HCT116 (cell line): ENCODE measurements around the gene HAUS8. TPM values are rescaled to one million over a fixed set of nuclear protein-coding genes. Genes with fewer than 3 reads are reported as not detected.

Source experiments
- ATAC-seq: fragments of 200-7000 bp; cut with Tn5 transposase; 2 replicates; pipeline ENCODE4 v1.9.1; 2020; ENCODE audit warnings: mild to moderate bottlenecking, moderate library complexity
- BruUV-seq: library from RNA; stranded (reverse); fragments of 400-500 nt; replicated peaks from 2 replicates; lab custom pipeline; 2021; lab: Mats Ljungman, UMichigan
- CTCF ChIA-PET: fragments of 300-600 bp; sonication (Branson Sonifier 250); formaldehyde crosslinking; loops from one replicate; lab custom pipeline; 2021; ENCODE audit warnings: antibody characterized with exemption; lab: Charles Lee
- POLR2A ChIA-PET: fragments of 300-600, 350-600 bp; sonication (Branson Sonifier 250); formaldehyde crosslinking; loops from one replicate; lab custom pipeline; 2021; ENCODE audit warnings: antibody characterized with exemption; lab: Charles Lee
- RAD21 ChIA-PET, 2 experiments: fragments of 300-600 bp; sonication (Branson Sonifier 250); formaldehyde crosslinking; loops; one replicate each; lab custom pipeline; 2023; ENCODE audit warnings: low total read pairs in 2 of 2; ENCODE audit not compliant: uncharacterized antibody in 2 of 2, unreplicated experiment in 2 of 2, low non-redundant PET in 1 of 2; lab: Charles Lee
- DNase-seq: peaks from one replicate; pipeline ENCODE4 v3.0.0-alpha.2; 2010; ENCODE audit warnings: low read depth, low spot score
- H2AFZ ChIP-seq: fragments of 200-600 bp; shearing (Covaris generic), sonication (generic); 2 replicates; pipeline ENCODE4 v1.6.1; 2017; ENCODE audit warnings: low read depth, mixed run types, mixed read lengths, antibody characterized with exemption, low read length; ENCODE audit not compliant: poor library complexity, severe bottlenecking
- H3K27ac ChIP-seq: 2 replicates; pipeline ENCODE4 v1.5.1; 2012; ENCODE audit warnings: low read depth, low read length
- H3K27me3 ChIP-seq: fragments of 200-600 bp; sonication (generic); 2 replicates; pipeline ENCODE4 v1.6.1; 2016; ENCODE audit warnings: mixed run types, low read length, mixed read lengths; ENCODE audit not compliant: insufficient read depth
- H3K36me3 ChIP-seq, 2 experiments: fragments of 200-500 bp in 1 of 2; fragments of 200-600 bp in 1 of 2; sonication (Bioruptor generic) in 1 of 2; sonication (generic) in 1 of 2; 2 replicates each; pipeline versions ENCODE4 v1.5.1 to v1.6.1; 2014 to 2016; ENCODE audit warnings: low read length in 2 of 2, inconsistent platforms in 1 of 2, mixed read lengths in 1 of 2, mixed run types in 1 of 2; ENCODE audit not compliant: insufficient read depth in 2 of 2, control insufficient read depth in 1 of 2
- H3K4me1 ChIP-seq, 2 experiments: fragments of 200-600 bp in 1 of 2; sonication (generic) in 1 of 2; 2 replicates each; pipeline versions ENCODE4 v1.5.1 to v1.6.1; 2012 to 2017; ENCODE audit warnings: low read length in 2 of 2, inconsistent platforms in 1 of 2, mild to moderate bottlenecking in 1 of 2, mixed read lengths in 1 of 2, mixed run types in 1 of 2, moderate library complexity in 1 of 2; ENCODE audit not compliant: insufficient read depth in 2 of 2, control insufficient read depth in 1 of 2
- H3K4me2 ChIP-seq: fragments of 200-600 bp; sonication (generic); 2 replicates; pipeline ENCODE4 v1.6.1; 2017; ENCODE audit warnings: mixed run types, low read length, mixed read lengths
- H3K4me3 ChIP-seq, 2 experiments: fragments of 200-600 bp in 1 of 2; sonication (generic) in 1 of 2; replicated peaks in 1 of 2; 2 replicates each; pipeline ENCODE4 v1.5.1; 2011 to 2016; ENCODE audit warnings: low read length in 2 of 2, control low read depth in 1 of 2, low read depth in 1 of 2, mild to moderate bottlenecking in 1 of 2, mixed read lengths in 1 of 2, mixed run types in 1 of 2
- H3K79me2 ChIP-seq: fragments of 200-600 bp; sonication (generic); 2 replicates; pipeline ENCODE4 v1.6.1; 2017; ENCODE audit warnings: mild to moderate bottlenecking, mixed run types, low read length, moderate library complexity, mixed read lengths; ENCODE audit not compliant: insufficient read depth
- H3K9ac ChIP-seq: fragments of 200-600 bp; sonication (generic); 2 replicates; pipeline ENCODE4 v1.6.1; 2016; ENCODE audit warnings: low read length, mixed read lengths
- H3K9me2 ChIP-seq: fragments of 200-600 bp; sonication (generic), shearing (Covaris generic); 2 replicates; pipeline ENCODE4 v1.6.1; 2017; ENCODE audit warnings: mixed run types, mild to moderate bottlenecking, moderate library complexity; ENCODE audit not compliant: insufficient read depth
- H3K9me3 ChIP-seq, 2 experiments: fragments of 200-500 bp in 1 of 2; fragments of 200-600 bp in 1 of 2; sonication (Bioruptor generic) in 1 of 2; sonication (generic) in 1 of 2; 2 replicates each; pipeline ENCODE4 v1.6.1; 2014 to 2017; ENCODE audit warnings: low read length in 2 of 2, mixed read lengths in 2 of 2, inconsistent platforms in 1 of 2, low read depth in 1 of 2, mild to moderate bottlenecking in 1 of 2, mixed run types in 1 of 2, moderate library complexity in 1 of 2; ENCODE audit not compliant: control insufficient read depth in 1 of 2, insufficient read depth in 1 of 2
- H4K20me1 ChIP-seq: fragments of 200-600 bp; sonication (generic), shearing (Covaris generic); 2 replicates; pipeline ENCODE4 v1.6.1; 2017; ENCODE audit warnings: mixed run types, mild to moderate bottlenecking, moderate library complexity; ENCODE audit not compliant: insufficient read depth
- ATF3 ChIP-seq: IDR thresholded peaks from 2 replicates; pipeline ENCODE4 v1.6.1; 2012
- CBX3 ChIP-seq: IDR thresholded peaks from 2 replicates; pipeline ENCODE4 v1.6.1; 2012; ENCODE audit warnings: low read depth
- CEBPB ChIP-seq: IDR thresholded peaks from 2 replicates; pipeline ENCODE4 v1.6.1; 2012; ENCODE audit warnings: low read depth
- CTCF ChIP-seq, 3 experiments: fragments of 200-600 bp in 1 of 3; sonication (generic) in 1 of 3; IDR thresholded peaks in 2 of 3; conservative IDR thresholded peaks in 1 of 3; 2 replicates each; pipeline ENCODE4 v1.5.1; 2012 to 2017; ENCODE audit warnings: low read depth in 2 of 3, low read length in 2 of 3, antibody characterized with exemption in 1 of 3, borderline replicate concordance in 1 of 3, control low read depth in 1 of 3, mild to moderate bottlenecking in 1 of 3, mixed read lengths in 1 of 3, mixed run types in 1 of 3, moderate library complexity in 1 of 3; ENCODE audit not compliant: insufficient read depth in 1 of 3
- EGR1 ChIP-seq: IDR thresholded peaks from 2 replicates; pipeline ENCODE4 v1.6.1; 2012; ENCODE audit warnings: low read depth
- ELF1 ChIP-seq: IDR thresholded peaks from 2 replicates; pipeline ENCODE4 v1.6.1; 2012; ENCODE audit warnings: low read depth, borderline replicate concordance
- EZH2 ChIP-seq: fragments of 200-600 bp; sonication (generic); IDR thresholded peaks from 2 replicates; pipeline ENCODE4 v1.6.1; 2017; ENCODE audit warnings: antibody characterized with exemption, mixed run types
- EZH2phosphoT487 ChIP-seq: fragments of 200-600 bp; IDR thresholded peaks from 2 replicates; pipeline ENCODE4 v1.6.1; 2018; ENCODE audit warnings: antibody characterized with exemption, borderline replicate concordance
- FOSL1 ChIP-seq: IDR thresholded peaks from 2 replicates; pipeline ENCODE4 v1.6.1; 2012; ENCODE audit warnings: low read depth
- JUND ChIP-seq: IDR thresholded peaks from 2 replicates; pipeline ENCODE4 v1.6.1; 2012
- POLR2A ChIP-seq: IDR thresholded peaks from 2 replicates; pipeline ENCODE4 v1.7.0; 2011; ENCODE audit warnings: borderline replicate concordance; ENCODE audit not compliant: insufficient read depth, insufficient read length; ENCODE audit errors: extremely low read depth
- SIN3A ChIP-seq: IDR thresholded peaks from 2 replicates; pipeline ENCODE4 v1.6.1; 2012; ENCODE audit warnings: low read depth
- SP1 ChIP-seq: IDR thresholded peaks from 2 replicates; pipeline ENCODE4 v1.6.1; 2012; ENCODE audit warnings: low read depth
- TCF7L2 ChIP-seq: IDR thresholded peaks from 2 replicates; pipeline ENCODE4 v1.7.0; 2011; ENCODE audit warnings: borderline replicate concordance, inconsistent platforms; ENCODE audit not compliant: insufficient read depth, insufficient read length; ENCODE audit errors: extremely low read depth
- YY1 ChIP-seq: IDR thresholded peaks from 2 replicates; pipeline ENCODE4 v1.6.1; 2011; ENCODE audit warnings: low read length, low read depth, moderate library complexity, mild to moderate bottlenecking; ENCODE audit not compliant: insufficient replicate concordance; ENCODE audit errors: extremely low read depth
- ZBTB33 ChIP-seq: IDR thresholded peaks from 2 replicates; pipeline ENCODE4 v1.6.1; 2011; ENCODE audit warnings: mild to moderate bottlenecking, low read length, moderate library complexity; ENCODE audit not compliant: insufficient replicate concordance; ENCODE audit errors: extremely low read depth
- ZNF274 ChIP-seq: fragments of 200-500 bp; sonication (Bioruptor generic); IDR thresholded peaks from 2 replicates; pipeline ENCODE4 v1.6.1; 2014; ENCODE audit warnings: mild to moderate bottlenecking, low read depth, low read length, inconsistent platforms
- intact Hi-C: fragments of 100-400 bp; cut with micrococcal nuclease; formaldehyde crosslinking; loops from 2 replicates; pipeline ENCODE4 v1.10.0; 2022
- total RNA-seq: library from RNA; stranded (reverse); gene quantifications from one replicate; pipeline ENCODE4 v1.2.1, GENCODE V29; 2021; ENCODE audit not compliant: unreplicated experiment

HAUS8 gene
- total RNA-seq, 1 experiment from 2014 or later, result 23.6 TPM

GRCh38 chr19:17124025-17124424, 48.8 kb upstream of the HAUS8 start:
- Histone ChIP-seq H3K9me3 (no peaks in the 10 kb centered on the region), H3K4me1 (peaks cover 6 to 14% of the 10 kb centered on the region in 2 experiments; a peak in 1 of 4 replicates), H2AFZ (no peak overlapping the region), H3K9ac (no peak overlapping the region), H3K36me3 (no peaks in the 10 kb centered on the region), H3K4me3 (no peak overlapping the region), H3K4me2 (no peak overlapping the region), H3K79me2 (peaks cover 16% of the 10 kb centered on the region; the same call in 1 of the 2 replicates), H3K27ac (no peak overlapping the region), H3K9me2 (no peaks in the 10 kb centered on the region), H4K20me1 (no peaks in the 10 kb centered on the region), H3K27me3 (no peaks in the 10 kb centered on the region)
- intact Hi-C loops, result no loop called here
- DNase-seq (no peak), ATAC-seq (no peak)
- no peak for TF ChIP-seq CBX3
- no peak for TF ChIP-seq CEBPB
- no peak for TF ChIP-seq POLR2A
- no peak for TF ChIP-seq CTCF (IDR thresholded peaks at IDR 0.05 in 2 of 3, conservative IDR thresholded peaks at IDR 0.05 in 1 of 3; ENCODE audit: borderline replicate concordance in 1 of 3, insufficient read depth in 1 of 3, low read depth in 2 of 3, low read length in 2 of 3)
- TF ChIP-seq ZBTB33, result no peak
- TF ChIP-seq ELF1, result no peak
- TF ChIP-seq SIN3A, result no peak
- no peak for TF ChIP-seq SP1
- TF ChIP-seq EZH2, result no peak
- no peak for TF ChIP-seq JUND
- TF ChIP-seq FOSL1, result no peak
- TF ChIP-seq ZNF274, result no peak
- no peak for TF ChIP-seq YY1
- TF ChIP-seq ATF3, result no peak
- TF ChIP-seq EZH2phosphoT487, result no peak
- no peak for TF ChIP-seq EGR1
- no peak for TF ChIP-seq TCF7L2
- POLR2A ChIA-PET, result no interaction called here
- CTCF ChIA-PET, result no interaction called here
- RAD21 ChIA-PET, result no interaction called here
- BruUV-seq, result no TSS peak
